Adrenal gland (tissue), 12 donors: ENCODE results near the gene ASB11. TPM values are rescaled to one million over a fixed set of nuclear protein-coding genes. Genes with fewer than 3 reads are reported as not detected.

Source experiments
- DNase-seq, 7 donors: peaks; one replicate each; pipeline ENCODE4 v3.0.0-alpha.2; 2019 to 2020
- H3K27ac ChIP-seq, 5 donors: fragments of 200-600 bp; sonication (generic) in 4 of 5; 1 replicate in 3 of 5; 2 replicates in 2 of 5; pipeline versions ENCODE4 v1.5.1 to v1.8.0; 2016 to 2020; ENCODE audit warnings: mild to moderate bottlenecking in 1 of 5
- H3K27me3 ChIP-seq: fragments of 200-600 bp; 2 replicates; pipeline ENCODE4 v1.8.0; 2021
- H3K36me3 ChIP-seq, 2 donors: fragments of 200-600 bp; replicated peaks in 1 of 2; 1 replicate in 1 of 2; 2 replicates in 1 of 2; pipeline versions ENCODE4 v1.5.1 to v1.8.0; 2018 to 2022
- H3K4me1 ChIP-seq, 2 donors: fragments of 200-600 bp; replicated peaks in 1 of 2; 1 replicate in 1 of 2; 2 replicates in 1 of 2; pipeline versions ENCODE4 v1.5.1 to v1.8.0; 2018 to 2021
- H3K4me3 ChIP-seq, 4 donors: fragments of 200-600 bp; sonication (generic) in 3 of 4; one replicate each; pipeline ENCODE4 v1.5.1; 2016 to 2018
- H3K9me3 ChIP-seq, 3 donors: fragments of 200-600 bp; sonication (generic) in 1 of 3; replicated peaks in 1 of 3; 1 replicate in 2 of 3; 2 replicates in 1 of 3; pipeline versions ENCODE4 v1.5.1 to v1.8.0; 2016 to 2021
- POLR2A ChIP-seq, 2 donors: fragments of 450-650 bp; IDR thresholded peaks; one replicate each; pipeline ENCODE4 v1.6.1; 2017; ENCODE audit warnings: antibody characterized with exemption in 2 of 2, mild to moderate bottlenecking in 2 of 2, moderate library complexity in 1 of 2
- WGBS, 4 donors: extraction: QIAGEN DNeasy Blood & Tissue Kit in 2 of 4; methylation state at CpG; one replicate each; pipeline versions ENCODE4 v1.1.5 to v1.1.7; 2013 to 2017; 5-methylcytosine and 5-hydroxymethylcytosine counted together
- intact Hi-C, 2 donors: fragments of 100-400 bp; cut with DNase I; formaldehyde crosslinking; loops; one replicate each; pipeline versions ENCODE4 v1.14.1 to v1.15.0; 2022 to 2023
- polyA plus RNA-seq, 3 donors: library from polyadenylated mRNA; stranded (reverse); fragments of 200-250 nt in 2 of 3; fragments of 350-450 nt in 1 of 3; fragmentation: Illumina TruSeq in 1 of 3; extraction: RNeasy Lipid Tissue Mini Kit (QIAGEN cat#74804) in 1 of 3; gene quantifications; one replicate each; pipeline ENCODE4 v1.2.3, GENCODE V29; 2013 to 2014
- total RNA-seq, 9 donors: library from RNA; depleted of rRNA in 4 of 9; stranded (reverse); fragments of >200 nt in 4 of 9; fragments of 120-200 nt in 1 of 9; fragmentation: NEBNext Ultra II Directional in 1 of 9; extraction: Animal tissue kit (Norgen Biotek cat#: 25700) in 1 of 9; gene quantifications; one replicate each; pipeline versions ENCODE4 v1.1.0 to v1.2.4, GENCODE V29; 2013 to 2023
- TF ChIP-seq, protein P1 (sequence below), 6 experiments: fragments of 450-650 bp in 4 of 6; fragments of 200-600 bp in 2 of 6; sonication (generic) in 1 of 6; IDR thresholded peaks; 1 replicate in 5 of 6; 2 replicates in 1 of 6; pipeline versions ENCODE4 v1.5.1 to v1.8.0; 2016 to 2021; ENCODE audit warnings: antibody characterized with exemption in 6 of 6, mild to moderate bottlenecking in 2 of 6, moderate library complexity in 1 of 6
- donor health status: healthy with polysubstance abuse.
- donor health status: Bipolar disorder and iron deficiency.
- donor health status: DM: yes; HTN: yes; CAD: no.
- donor health status: DM: no; HTN: no; CAD: no.
- donor health status: DM: no; HTN: no; CAD: no.
- donor health status: DM: yes; HTN: yes; CAD: no.

ASB11 gene
- total and polyA plus RNA-seq, 12 donors, result 0.14 TPM; not detected in 11

DNA sequence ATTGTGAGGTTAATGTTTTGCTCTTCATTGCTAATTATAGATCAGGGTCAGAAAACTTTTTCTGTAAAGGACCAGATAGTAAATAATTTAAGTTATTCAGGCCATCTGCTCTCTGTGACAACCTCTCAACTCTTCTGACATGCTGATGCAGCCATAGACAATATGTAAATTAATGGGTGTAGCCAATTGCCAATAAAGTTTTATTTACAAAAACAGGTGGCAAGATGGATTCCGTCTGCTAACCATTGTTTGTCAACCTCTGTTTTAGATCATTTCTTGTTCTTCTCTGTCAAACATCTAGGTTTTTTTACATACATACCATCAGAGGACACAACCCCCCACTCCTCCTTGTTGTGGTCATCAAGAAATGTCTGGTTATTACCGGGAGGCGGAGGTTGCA, 79.3 kb downstream of the ASB11 start:
- intact Hi-C loops, result no loop called here
- TF ChIP-seq POLR2A (IDR thresholded peaks at IDR 0.05), result no peak
- TF ChIP-seq, protein P1, sequence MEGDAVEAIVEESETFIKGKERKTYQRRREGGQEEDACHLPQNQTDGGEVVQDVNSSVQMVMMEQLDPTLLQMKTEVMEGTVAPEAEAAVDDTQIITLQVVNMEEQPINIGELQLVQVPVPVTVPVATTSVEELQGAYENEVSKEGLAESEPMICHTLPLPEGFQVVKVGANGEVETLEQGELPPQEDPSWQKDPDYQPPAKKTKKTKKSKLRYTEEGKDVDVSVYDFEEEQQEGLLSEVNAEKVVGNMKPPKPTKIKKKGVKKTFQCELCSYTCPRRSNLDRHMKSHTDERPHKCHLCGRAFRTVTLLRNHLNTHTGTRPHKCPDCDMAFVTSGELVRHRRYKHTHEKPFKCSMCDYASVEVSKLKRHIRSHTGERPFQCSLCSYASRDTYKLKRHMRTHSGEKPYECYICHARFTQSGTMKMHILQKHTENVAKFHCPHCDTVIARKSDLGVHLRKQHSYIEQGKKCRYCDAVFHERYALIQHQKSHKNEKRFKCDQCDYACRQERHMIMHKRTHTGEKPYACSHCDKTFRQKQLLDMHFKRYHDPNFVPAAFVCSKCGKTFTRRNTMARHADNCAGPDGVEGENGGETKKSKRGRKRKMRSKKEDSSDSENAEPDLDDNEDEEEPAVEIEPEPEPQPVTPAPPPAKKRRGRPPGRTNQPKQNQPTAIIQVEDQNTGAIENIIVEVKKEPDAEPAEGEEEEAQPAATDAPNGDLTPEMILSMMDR (IDR thresholded peaks at IDR 0.05), result no peak
- Histone ChIP-seq H3K9me3 (no peaks in the 10 kb centered on the region), H3K27ac (no peak overlapping the region), H3K4me3 (no peak overlapping the region), H3K4me1 (no peaks in the 10 kb centered on the region), H3K27me3 (peaks cover 13% of the 10 kb centered on the region), H3K36me3 (no peaks in the 10 kb centered on the region)
- 79 to 85% (median 82%) methylated on average over 3 of the region's 3 CpGs for WGBS, 4 donors
- no peak for DNase-seq

DNA sequence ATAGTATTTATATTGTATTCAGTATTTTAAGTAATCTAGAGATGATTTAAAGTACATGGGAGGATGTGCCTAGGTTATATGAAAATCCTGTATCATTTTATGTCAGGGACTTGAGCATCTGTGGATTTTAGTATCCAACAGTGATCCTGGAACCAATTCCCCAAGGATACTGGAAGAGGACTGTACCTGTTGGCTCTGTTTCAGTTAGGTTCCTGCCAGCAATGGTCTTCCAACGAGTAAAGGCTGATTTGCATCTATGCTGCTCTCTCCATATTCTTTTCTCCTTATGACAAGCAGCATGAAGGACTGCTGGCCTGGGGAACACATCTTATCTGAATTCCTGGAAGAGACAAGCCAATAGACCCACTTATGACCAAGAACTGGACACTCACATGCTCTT, 80.4 kb downstream of the ASB11 start:
- Histone ChIP-seq H3K27me3 (peaks cover 13% of the 10 kb centered on the region), H3K27ac (no peak overlapping the region), H3K4me3 (no peak overlapping the region), H3K36me3 (no peaks in the 10 kb centered on the region), H3K4me1 (no peaks in the 10 kb centered on the region), H3K9me3 (no peaks in the 10 kb centered on the region)
- no peak for DNase-seq
- WGBS, 4 donors, result 30 to 53% (median 47%) methylated on average over 1 of the region's 1 CpG
- no peak for TF ChIP-seq POLR2A (IDR thresholded peaks at IDR 0.05)
- TF ChIP-seq, protein P1 (IDR thresholded peaks at IDR 0.05), result no peak
- intact Hi-C loops, result no loop called here

DNA sequence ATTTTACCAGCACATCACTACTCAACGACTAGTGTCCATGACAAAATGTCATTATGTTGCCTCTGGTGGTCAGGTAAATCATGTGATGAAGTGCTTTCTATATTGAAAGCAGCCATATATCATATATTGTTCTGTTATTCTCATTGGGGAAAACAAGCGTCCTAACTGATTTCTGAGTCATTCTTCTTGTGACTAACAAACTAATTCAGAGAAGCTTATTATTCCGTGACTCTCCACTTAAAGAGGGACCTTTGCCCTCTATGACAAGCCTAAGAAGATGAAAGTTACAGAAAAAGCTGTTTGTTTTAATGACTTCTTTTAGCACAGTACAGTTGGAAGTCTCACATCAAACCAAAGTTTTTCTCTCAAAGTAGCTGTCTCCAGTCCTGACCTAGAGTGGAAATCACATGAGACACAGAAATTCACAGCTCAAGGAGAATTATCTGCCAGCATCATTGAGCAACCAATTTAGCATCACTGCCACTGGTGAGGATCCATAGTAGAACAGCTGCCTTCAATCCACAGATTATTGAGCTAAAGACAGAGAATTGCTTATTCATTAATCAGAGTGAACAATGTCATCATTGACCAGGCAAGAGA, 81.9 kb downstream of the ASB11 start:
- Histone ChIP-seq H3K36me3 (no peaks in the 10 kb centered on the region), H3K4me3 (no peak overlapping the region), H3K4me1 (no peaks in the 10 kb centered on the region), H3K27me3 (peaks cover 13% of the 10 kb centered on the region), H3K9me3 (no peaks in the 10 kb centered on the region), H3K27ac (no peak overlapping the region)
- DNase-seq, result no peak
- TF ChIP-seq POLR2A (IDR thresholded peaks at IDR 0.05), result no peak
- TF ChIP-seq, protein P1 (IDR thresholded peaks at IDR 0.05), result no peak
- intact Hi-C loops, result no loop called here
- 41 to 55% (median 45%) methylated on average over 3 of the region's 3 CpGs for WGBS, 4 donors

Other genes with a start within 250 kb of the ASB11 start
- gene ASB9, start 45.6 kb downstream of the ASB11 start, total RNA-seq, result 1 to 10 TPM in 8 of 9 donors, under 1 TPM in 1; 0.39 to 5.4 (median 2.2) TPM
- 1 to 10 TPM in 1 of 3 donors, under 1 TPM in 2; 0.75 to 1.5 (median 0.91) TPM for gene ASB9, start 45.6 kb downstream of the ASB11 start, polyA plus RNA-seq
- gene PIGA, start 19.9 kb upstream of the ASB11 start, total RNA-seq, result 1 to 10 TPM; 1.1 to 8.8 (median 6.1) TPM
- 1 to 10 TPM; 4.2 to 5.7 (median 5.2) TPM for gene PIGA, start 19.9 kb upstream of the ASB11 start, polyA plus RNA-seq
- gene VEGFD, start 68.8 kb upstream of the ASB11 start, total RNA-seq, result 10 to 100 TPM in 6 of 9 donors, 1 to 10 TPM in 3; 1.0 to 23.4 (median 14.9) TPM
- 1 to 10 TPM in 2 of 3 donors, under 1 TPM in 1; 0.86 to 9.2 (median 8.5) TPM for gene VEGFD, start 68.8 kb upstream of the ASB11 start, polyA plus RNA-seq
- gene PIR, start 177.7 kb upstream of the ASB11 start, total RNA-seq, result 10 to 100 TPM; 14.0 to 48.6 (median 24.8) TPM
- gene PIR, start 177.7 kb upstream of the ASB11 start, polyA plus RNA-seq, result 10 to 100 TPM; 11.9 to 27.1 (median 18.1) TPM
- gene BMX, start 185.2 kb upstream of the ASB11 start, total RNA-seq, result 1 to 10 TPM in 4 of 9 donors, under 1 TPM in 4, not detected in 1; 0.11 to 1.8 (median 0.90) TPM
- under 1 TPM; 0.29 to 0.91 (median 0.64) TPM for gene BMX, start 185.2 kb upstream of the ASB11 start, polyA plus RNA-seq